Ovary (tissue), 9 donors: ENCODE measurements around the gene CFAP251. TPM values are rescaled to one million over a fixed set of nuclear protein-coding genes. Genes with fewer than 3 reads are reported as not detected.

Source experiments
- DNase-seq, 5 donors: peaks; one replicate each; pipeline ENCODE4 v3.0.0-alpha.2; 2019 to 2020
- H3K27ac ChIP-seq, 2 donors: fragments of 200-600 bp; one replicate each; pipeline versions ENCODE4 v1.5.1 to v1.8.0; 2019 to 2022
- H3K27me3 ChIP-seq: fragments of 200-600 bp; one replicate; pipeline ENCODE4 v1.8.0; 2022
- H3K36me3 ChIP-seq: fragments of 200-600 bp; sonication (generic); one replicate; pipeline ENCODE4 v1.5.1; 2019
- H3K4me1 ChIP-seq: one replicate; pipeline ENCODE4 v1.8.1; 2013; ENCODE audit warnings: mild to moderate bottlenecking, moderate library complexity; ENCODE audit not compliant: insufficient read depth
- H3K4me3 ChIP-seq: fragments of 200-600 bp; sonication (generic); one replicate; pipeline ENCODE4 v1.5.1; 2017
- H3K9me3 ChIP-seq, 2 donors: fragments of 200-600 bp in 1 of 2; sonication (generic) in 1 of 2; one replicate each; pipeline versions ENCODE4 v1.5.1 to v1.8.1; 2013 to 2019; ENCODE audit warnings: mild to moderate bottlenecking in 1 of 2, moderate library complexity in 1 of 2
- EP300 ChIP-seq: sonication (generic); formaldehyde crosslinking; IDR thresholded peaks from one replicate; pipeline ENCODE4 v1.6.1; 2017; ENCODE audit warnings: antibody characterized with exemption
- POLR2A ChIP-seq: fragments of 450-650 bp; IDR thresholded peaks from one replicate; pipeline ENCODE4 v1.6.1; 2017; ENCODE audit warnings: antibody characterized with exemption, mild to moderate bottlenecking, moderate library complexity
- WGBS, 3 donors: extraction: QIAGEN DNeasy Blood & Tissue Kit in 1 of 3; methylation state at CpG; one replicate each; pipeline versions ENCODE4 v1.1.5 to v1.1.7; 2013 to 2017; 5-methylcytosine and 5-hydroxymethylcytosine counted together
- intact Hi-C, 4 donors: fragments of 100-400 bp; cut with DNase I; formaldehyde crosslinking; loops; one replicate each; pipeline versions ENCODE4 v1.11.0 to v1.15.1; 2022 to 2023
- polyA plus RNA-seq, 2 donors: library from polyadenylated mRNA; stranded (reverse); fragments of 200-250 nt in 1 of 2; fragments of 350-450 nt in 1 of 2; fragmentation: Illumina TruSeq in 1 of 2; extraction: RNeasy Lipid Tissue Mini Kit (QIAGEN cat#74804) in 1 of 2; gene quantifications; one replicate each; pipeline ENCODE4 v1.2.3, GENCODE V29; 2013 to 2014
- total RNA-seq, 7 donors: library from RNA; depleted of rRNA in 2 of 7; stranded (reverse); fragments of >200 nt in 2 of 7; fragmentation: NEBNext Ultra II Directional in 3 of 7; extraction: Animal tissue kit (Norgen Biotek cat#: 25700) in 3 of 7; gene quantifications; one replicate each; pipeline versions ENCODE4 v1.1.0 to v1.2.4, GENCODE V29; 2016 to 2023
- TF ChIP-seq, protein P1 (sequence below), 3 donors: fragments of 450-650 bp in 2 of 3; fragments of 200-600 bp in 1 of 3; IDR thresholded peaks; one replicate each; pipeline versions ENCODE4 v1.5.1 to v1.8.0; 2016 to 2022; ENCODE audit warnings: antibody characterized with exemption in 3 of 3, mild to moderate bottlenecking in 1 of 3
- donor health status: DM: no; HTN: no; CAD: no; lungs with moderate emphysema.
- donor health status: DM: no; HTN: no; CAD: no.
- donor health status: Bipolar disorder and iron deficiency.
- donor health status: DM: yes; HTN: yes; CAD: no.
- donor health status: DM: no; HTN: no; CAD: no.
- donor health status: DM: yes; HTN: yes; CAD: no.

The CFAP251 gene
- total and polyA plus RNA-seq, 9 donors = 1.2 to 28.7 (median 5.5) TPM

DNA sequence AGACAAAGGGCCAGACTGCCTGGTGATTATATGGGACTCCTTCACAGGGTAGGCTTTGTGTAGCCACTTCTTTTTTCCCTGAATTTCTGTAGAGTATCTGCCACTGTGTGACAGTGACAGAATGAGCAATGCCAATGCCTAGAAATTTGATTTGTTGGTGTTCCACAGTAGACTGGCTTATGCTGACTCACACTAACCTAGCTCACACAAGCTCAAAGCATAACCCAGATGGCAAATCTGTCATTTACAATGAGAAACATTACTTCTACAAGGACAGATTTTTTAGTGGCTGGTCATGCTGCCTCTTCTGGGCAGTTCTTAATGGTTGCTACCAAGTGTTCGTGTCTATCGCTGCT, 15.9 kb downstream of the CFAP251 start:
- H3K9me3 ChIP-seq = no peaks in the 10 kb centered on the region
- no peaks in the 10 kb centered on the region for H3K27me3 ChIP-seq
- H3K4me3 ChIP-seq = no peak overlapping the region
- WGBS, 3 donors = 92 to 98% (median 97%) methylated on average over 2 of the region's 2 CpGs
- no peak overlapping the region for H3K27ac ChIP-seq
- intact Hi-C loops = no loop called here
- TF ChIP-seq POLR2A = no peak
- TF ChIP-seq, protein P1, sequence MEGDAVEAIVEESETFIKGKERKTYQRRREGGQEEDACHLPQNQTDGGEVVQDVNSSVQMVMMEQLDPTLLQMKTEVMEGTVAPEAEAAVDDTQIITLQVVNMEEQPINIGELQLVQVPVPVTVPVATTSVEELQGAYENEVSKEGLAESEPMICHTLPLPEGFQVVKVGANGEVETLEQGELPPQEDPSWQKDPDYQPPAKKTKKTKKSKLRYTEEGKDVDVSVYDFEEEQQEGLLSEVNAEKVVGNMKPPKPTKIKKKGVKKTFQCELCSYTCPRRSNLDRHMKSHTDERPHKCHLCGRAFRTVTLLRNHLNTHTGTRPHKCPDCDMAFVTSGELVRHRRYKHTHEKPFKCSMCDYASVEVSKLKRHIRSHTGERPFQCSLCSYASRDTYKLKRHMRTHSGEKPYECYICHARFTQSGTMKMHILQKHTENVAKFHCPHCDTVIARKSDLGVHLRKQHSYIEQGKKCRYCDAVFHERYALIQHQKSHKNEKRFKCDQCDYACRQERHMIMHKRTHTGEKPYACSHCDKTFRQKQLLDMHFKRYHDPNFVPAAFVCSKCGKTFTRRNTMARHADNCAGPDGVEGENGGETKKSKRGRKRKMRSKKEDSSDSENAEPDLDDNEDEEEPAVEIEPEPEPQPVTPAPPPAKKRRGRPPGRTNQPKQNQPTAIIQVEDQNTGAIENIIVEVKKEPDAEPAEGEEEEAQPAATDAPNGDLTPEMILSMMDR (IDR thresholded peaks at IDR 0.05) = no peak
- TF ChIP-seq EP300 = no peak
- DNase-seq = no peak
- no peaks in the 10 kb centered on the region for H3K4me1 ChIP-seq
- H3K36me3 ChIP-seq = no peaks in the 10 kb centered on the region

- intact Hi-C loops = no loop called here
- H3K4me3 ChIP-seq = no peak overlapping the region
- 93 to 97% (median 96%) methylated on average over 7 of the region's 7 CpGs for WGBS, 3 donors
- H3K36me3 ChIP-seq = no peaks in the 10 kb centered on the region
- H3K9me3 ChIP-seq = no peaks in the 10 kb centered on the region
- DNase-seq = no peak
- no peak overlapping the region for H3K27ac ChIP-seq
- no peaks in the 10 kb centered on the region for H3K27me3 ChIP-seq
- TF ChIP-seq, protein P1 (IDR thresholded peaks at IDR 0.05) = no peak
- no peak for TF ChIP-seq EP300
- no peak for TF ChIP-seq POLR2A
- H3K4me1 ChIP-seq = no peaks in the 10 kb centered on the region
These were observed 19.3 kb downstream of the CFAP251 start for GRCh38 chr12:121937654-121938053.

DNA sequence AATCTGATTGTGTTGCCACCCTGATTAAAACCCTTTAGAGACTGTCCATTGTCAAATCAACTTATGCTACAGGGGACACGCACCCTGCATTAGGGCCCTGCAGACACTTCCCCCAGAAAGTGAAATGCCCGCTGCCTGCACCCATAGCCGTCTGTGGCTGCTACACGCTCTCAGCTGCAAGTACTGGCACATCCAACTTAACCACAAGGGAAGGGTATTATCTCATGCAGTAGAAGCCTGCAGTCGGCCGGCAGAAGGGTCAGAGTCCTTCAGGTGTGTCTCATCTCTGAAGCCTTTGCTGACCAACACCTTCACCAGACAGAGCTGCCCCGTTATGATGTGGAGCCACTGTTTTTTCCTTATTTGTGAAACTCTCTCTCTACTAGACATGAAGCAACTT, 20.8 kb downstream of the CFAP251 start:
- 45 to 61% (median 60%) methylated on average over 7 of the region's 7 CpGs for WGBS, 3 donors
- Histone ChIP-seq H3K4me3 (no peak overlapping the region), H3K27me3 (no peaks in the 10 kb centered on the region), H3K36me3 (no peaks in the 10 kb centered on the region), H3K27ac (no peak overlapping the region), H3K9me3 (no peaks in the 10 kb centered on the region), H3K4me1 (no peaks in the 10 kb centered on the region)
- no peak for DNase-seq
- intact Hi-C loops = no loop called here
- TF ChIP-seq EP300 = no peak
- TF ChIP-seq POLR2A = no peak
- TF ChIP-seq, protein P1 (IDR thresholded peaks at IDR 0.05) = no peak

GRCh38 chr12:121939992-121940766, 21.8 kb downstream of the CFAP251 start:
- H3K27ac ChIP-seq = no peak overlapping the region
- H3K36me3 ChIP-seq = no peaks in the 10 kb centered on the region
- no peak for TF ChIP-seq EP300
- TF ChIP-seq, protein P1 (IDR thresholded peaks at IDR 0.05) = no peak
- no peak for TF ChIP-seq POLR2A
- WGBS, 3 donors = 76 to 80% (median 79%) methylated on average over 4 of the region's 4 CpGs
- no peaks in the 10 kb centered on the region for H3K4me1 ChIP-seq
- DNase-seq = no peak
- intact Hi-C loops = no loop called here
- H3K9me3 ChIP-seq = no peaks in the 10 kb centered on the region
- H3K27me3 ChIP-seq = no peaks in the 10 kb centered on the region
- H3K4me3 ChIP-seq = no peak overlapping the region
